ENCODE data around the gene MYO1D. TPM values are rescaled to one million over a fixed set of nuclear protein-coding genes. Genes with fewer than 3 reads are reported as not detected.

Gene MYO1D
- total and polyA plus RNA-seq, 2 donors (not counting 1 experiment from before 2014, with no cell fraction given): 5.4 to 26.7 TPM

DNA sequence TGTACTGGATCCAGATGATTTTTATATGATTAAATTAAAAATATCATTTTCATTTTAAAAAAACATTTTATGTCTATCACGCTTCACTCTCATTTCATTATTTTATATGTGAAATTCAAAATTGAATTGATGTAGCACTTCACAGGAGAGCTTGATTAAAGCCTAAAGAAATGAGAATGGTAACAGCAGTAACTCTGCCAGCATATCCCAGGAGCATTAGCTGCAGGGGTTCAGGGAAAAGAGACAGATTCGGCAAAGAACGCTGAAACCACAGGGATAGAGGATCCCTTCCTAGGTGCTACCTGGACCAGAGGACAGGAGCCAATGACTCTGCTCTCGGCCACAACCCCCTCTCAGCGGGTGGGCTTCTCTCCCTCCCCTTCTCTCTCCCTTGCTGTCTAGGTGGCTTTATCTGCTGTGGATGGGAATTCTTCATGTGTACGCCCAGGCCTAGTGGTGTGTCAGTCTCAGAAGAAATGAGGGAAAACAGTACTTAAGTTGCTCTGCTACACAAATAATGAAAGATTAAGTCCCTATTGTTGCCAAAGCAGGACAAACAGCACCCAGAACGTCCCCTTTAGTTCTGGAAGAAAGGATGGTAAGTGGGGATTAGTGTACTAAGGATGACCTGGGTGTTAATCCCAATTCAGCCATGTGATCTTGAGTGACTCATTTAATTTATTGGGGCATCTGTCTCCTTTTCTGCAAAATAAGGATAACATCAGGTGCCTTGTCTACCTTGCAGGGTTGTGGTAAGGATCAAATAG lies 266.9 kb downstream of the MYO1D start:
- intact Hi-C loops (cut with micrococcal nuclease): loop anchor here (1.0 to 5.0 kb wide), 4 partner anchors 88 to 148 kb away; no protein-coding TSS in a partner anchor
- Histone ChIP-seq H2AFZ (ENCODE audit: insufficient read depth, low read depth, low read length, poor library complexity, severe bottlenecking) (no peak overlapping the region), H3K27ac (ENCODE audit: low read length in 2 of 2) (no peak overlapping the region), H3K9ac (ENCODE audit: low read length) (no peak overlapping the region), H3K27me3 (replicated peaks in 1 of 4; ENCODE audit: control extremely low read depth in 1 of 4, control insufficient read depth in 3 of 4, insufficient read depth in 4 of 4, low read length in 3 of 4) (no peaks in the 10 kb centered on the region), H3K4me1 (ENCODE audit: control insufficient read depth in 2 of 2, insufficient read depth in 2 of 2, low read length in 2 of 2) (peaks cover 6 to 8% of the 10 kb centered on the region in 2 donors), H3K36me3 (replicated peaks in 1 of 2; ENCODE audit: control extremely low read depth in 1 of 2, control insufficient read depth in 1 of 2, extremely low read depth in 1 of 2, insufficient read depth in 2 of 2, low read length in 1 of 2) (no peaks in the 10 kb centered on the region), H3K4me2 (replicated peaks; ENCODE audit: low read depth, low read length, poor library complexity, severe bottlenecking) (no peak overlapping the region), H3K79me2 (ENCODE audit: control insufficient read depth, insufficient read depth, low read length) (no peaks in the 10 kb centered on the region), H4K20me1 (ENCODE audit: control insufficient read depth, insufficient read depth, low read length, poor library complexity, severe bottlenecking) (no peaks in the 10 kb centered on the region), H3K9me3 (ENCODE audit: control extremely low read depth in 1 of 3, control insufficient read depth in 2 of 3, insufficient read depth in 1 of 3, low read length in 2 of 3) (peaks cover 0 to 2% (median 0%) of the 10 kb centered on the region in 3 donors), H3K4me3 (ENCODE audit: control extremely low read depth in 1 of 5, extremely low read depth in 1 of 5, insufficient read depth in 1 of 5, low read depth in 2 of 5, low read length in 4 of 5) (no peak overlapping the region)
- WGBS (ENCODE audit: insufficient coverage): 100% methylated on average over 3 of the region's 7 CpGs
- H3K4me3 Mint-ChIP-seq: no peak overlapping the region
- TF ChIP-seq, protein P1, sequence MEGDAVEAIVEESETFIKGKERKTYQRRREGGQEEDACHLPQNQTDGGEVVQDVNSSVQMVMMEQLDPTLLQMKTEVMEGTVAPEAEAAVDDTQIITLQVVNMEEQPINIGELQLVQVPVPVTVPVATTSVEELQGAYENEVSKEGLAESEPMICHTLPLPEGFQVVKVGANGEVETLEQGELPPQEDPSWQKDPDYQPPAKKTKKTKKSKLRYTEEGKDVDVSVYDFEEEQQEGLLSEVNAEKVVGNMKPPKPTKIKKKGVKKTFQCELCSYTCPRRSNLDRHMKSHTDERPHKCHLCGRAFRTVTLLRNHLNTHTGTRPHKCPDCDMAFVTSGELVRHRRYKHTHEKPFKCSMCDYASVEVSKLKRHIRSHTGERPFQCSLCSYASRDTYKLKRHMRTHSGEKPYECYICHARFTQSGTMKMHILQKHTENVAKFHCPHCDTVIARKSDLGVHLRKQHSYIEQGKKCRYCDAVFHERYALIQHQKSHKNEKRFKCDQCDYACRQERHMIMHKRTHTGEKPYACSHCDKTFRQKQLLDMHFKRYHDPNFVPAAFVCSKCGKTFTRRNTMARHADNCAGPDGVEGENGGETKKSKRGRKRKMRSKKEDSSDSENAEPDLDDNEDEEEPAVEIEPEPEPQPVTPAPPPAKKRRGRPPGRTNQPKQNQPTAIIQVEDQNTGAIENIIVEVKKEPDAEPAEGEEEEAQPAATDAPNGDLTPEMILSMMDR (IDR thresholded peaks at IDR 0.05): no peak
- TF ChIP-seq EZH2 (IDR thresholded peaks at IDR 0.05; ENCODE audit: borderline replicate concordance, insufficient read depth, low read depth, low read length, poor library complexity, severe bottlenecking): no peak
- ATAC-seq (ENCODE audit: low read depth) (no peak), DNase-seq (no peak)
- POLR2A ChIA-PET: no interaction called here
- H3K9me3 Mint-ChIP-seq (ENCODE audit: insufficient read depth): no peaks in the 10 kb centered on the region
- peaks cover 9% of the 10 kb centered on the region for H3K4me1 Mint-ChIP-seq
- H3K27me3 Mint-ChIP-seq: no peaks in the 10 kb centered on the region
- CTCF ChIA-PET: interaction anchor here (2.4 to 4.6 kb wide), 3 partner anchors 126 to 148 kb away, joined by 11 to 56 read pairs (median 36); partner anchors contain the start of gene CDK5R1
- no peak overlapping the region for H3K27ac Mint-ChIP-seq

DNA sequence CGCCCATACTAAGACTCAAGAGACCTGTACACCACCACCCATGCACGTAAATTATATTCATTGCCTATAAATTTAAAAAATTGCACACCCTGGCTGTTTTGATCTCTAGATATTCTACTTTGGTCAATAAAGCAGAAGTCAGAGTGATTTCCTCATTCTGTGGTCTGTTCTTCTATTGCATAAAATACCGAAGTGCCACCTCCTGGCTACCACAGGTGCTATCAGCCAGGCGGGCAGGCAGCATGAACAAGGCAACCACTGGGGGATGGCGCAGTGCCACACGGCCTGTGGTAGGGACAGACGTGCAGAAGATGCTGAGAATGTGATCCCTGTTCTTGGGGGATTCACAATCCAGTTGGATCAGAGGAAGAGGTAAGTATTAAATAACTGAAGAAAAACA lies 267.8 kb downstream of the MYO1D start:
- Mint-ChIP-seq H3K27me3 (no peaks in the 10 kb centered on the region), H3K27ac (no peak overlapping the region), H3K4me1 (peaks cover 9% of the 10 kb centered on the region), H3K4me3 (no peak overlapping the region), H3K9me3 (ENCODE audit: insufficient read depth) (no peaks in the 10 kb centered on the region)
- H2AFZ ChIP-seq (ENCODE audit: insufficient read depth, low read depth, low read length, poor library complexity, severe bottlenecking): peak overlapping the region; percentile 45
- H3K36me3 ChIP-seq (replicated peaks in 1 of 2; ENCODE audit: control extremely low read depth in 1 of 2, control insufficient read depth in 1 of 2, extremely low read depth in 1 of 2, insufficient read depth in 2 of 2, low read length in 1 of 2): no peaks in the 10 kb centered on the region
- peaks cover 6 to 8% of the 10 kb centered on the region in 2 donors for H3K4me1 ChIP-seq (ENCODE audit: control insufficient read depth in 2 of 2, insufficient read depth in 2 of 2, low read length in 2 of 2)
- H3K9me3 ChIP-seq (ENCODE audit: control extremely low read depth in 1 of 3, control insufficient read depth in 2 of 3, insufficient read depth in 1 of 3, low read length in 2 of 3): peaks cover 0 to 2% (median 0%) of the 10 kb centered on the region in 3 donors
- H3K4me3 ChIP-seq (ENCODE audit: control extremely low read depth in 1 of 5, extremely low read depth in 1 of 5, insufficient read depth in 1 of 5, low read depth in 2 of 5, low read length in 4 of 5): no peak overlapping the region
- TF ChIP-seq, protein P1 (IDR thresholded peaks at IDR 0.05): peak; percentile 82
- no peak for TF ChIP-seq EZH2 (IDR thresholded peaks at IDR 0.05; ENCODE audit: borderline replicate concordance, insufficient read depth, low read depth, low read length, poor library complexity, severe bottlenecking)
- 8% methylated on average over 4 of the region's 7 CpGs for WGBS (ENCODE audit: insufficient coverage)
- H3K9ac ChIP-seq (ENCODE audit: low read length): no peak overlapping the region
- ATAC-seq (ENCODE audit: low read depth) (peak; percentile 100), DNase-seq (peak; percentile 85)
- no peaks in the 10 kb centered on the region for H4K20me1 ChIP-seq (ENCODE audit: control insufficient read depth, insufficient read depth, low read length, poor library complexity, severe bottlenecking)
- intact Hi-C loops (cut with micrococcal nuclease): loop anchor here (1.0 to 5.0 kb wide), 4 partner anchors 87 to 147 kb away; no protein-coding TSS in a partner anchor
- peak overlapping the region; percentile 6 for H3K4me2 ChIP-seq (replicated peaks; ENCODE audit: low read depth, low read length, poor library complexity, severe bottlenecking)
- no peaks in the 10 kb centered on the region for H3K27me3 ChIP-seq (replicated peaks in 1 of 4; ENCODE audit: control extremely low read depth in 1 of 4, control insufficient read depth in 3 of 4, insufficient read depth in 4 of 4, low read length in 3 of 4)
- H3K79me2 ChIP-seq (ENCODE audit: control insufficient read depth, insufficient read depth, low read length): no peaks in the 10 kb centered on the region
- ChIA-PET CTCF (interaction anchor here (1.0 to 7.6 kb wide), 5 partner anchors 14 to 146 kb away, joined by 3 to 139 read pairs (median 21); partner anchors contain the start of gene CDK5R1), POLR2A (no interaction called here)
- H3K27ac ChIP-seq (ENCODE audit: low read length in 2 of 2): no peak overlapping the region
